ENCODE measurements around the gene LSS. TPM values are rescaled to one million over a fixed set of nuclear protein-coding genes. Genes with fewer than 3 reads are reported as not detected.
"Not testable (repeated sequence)": the region's sequence is repeated elsewhere in the genome, so short reads cannot be mapped to it uniquely, and the experiment has no call there.

The LSS gene
- total RNA-seq, 2 donors from 2014 or later = 56.7 to 85.2 TPM

DNA sequence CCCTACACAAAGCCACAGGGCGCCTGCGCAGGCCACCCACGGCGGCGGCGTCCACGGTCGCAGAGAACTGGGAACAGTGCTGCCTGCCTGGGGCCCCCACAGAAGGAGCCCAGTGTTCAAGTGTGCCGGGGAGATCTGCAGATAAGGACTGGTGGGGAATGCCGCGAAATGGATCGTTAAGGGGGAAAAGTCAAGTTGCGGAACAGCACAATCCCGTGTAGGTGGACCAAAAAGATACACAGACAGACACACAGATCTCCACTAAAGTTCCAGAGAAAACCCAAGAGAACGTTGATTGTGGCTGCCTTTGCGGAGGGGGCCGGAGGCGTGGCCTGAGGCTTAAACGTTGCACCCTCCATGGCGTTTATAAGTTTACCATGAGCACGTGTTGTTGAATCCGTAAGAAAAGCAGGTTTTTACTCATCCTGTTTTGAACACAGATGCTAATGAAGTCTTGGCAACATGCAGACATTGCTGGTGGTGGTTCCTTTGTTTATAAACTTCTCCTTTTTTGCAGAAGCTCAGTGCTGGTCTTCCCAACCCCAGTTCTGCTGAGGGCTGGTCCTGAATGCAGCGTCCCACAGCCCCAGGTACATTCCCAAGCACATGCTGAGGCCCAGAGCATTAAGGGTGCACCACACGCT is 48.4 kb downstream of the LSS start:
- Histone ChIP-seq H3K4me3 (ENCODE audit: low read length) (no peak overlapping the region), H3K9ac (ENCODE audit: extremely low read depth, low read length, poor library complexity, severe bottlenecking) (no peak overlapping the region), H3K4me1 (ENCODE audit: control insufficient read depth, insufficient read depth, low read length) (no peaks in the 10 kb centered on the region), H3K9me3 (ENCODE audit: control insufficient read depth, low read length) (peaks cover 8% of the 10 kb centered on the region), H3K36me3 (ENCODE audit: control insufficient read depth, insufficient read depth, low read length) (no peaks in the 10 kb centered on the region), H3K27me3 (ENCODE audit: control insufficient read depth, insufficient read depth, low read length, poor library complexity, severe bottlenecking) (no peaks in the 10 kb centered on the region), H3K27ac (ENCODE audit: low read depth, low read length) (no peak overlapping the region)
- no peak overlapping the region for H3K4me3 Mint-ChIP-seq
- no peaks in the 10 kb centered on the region for H3K27me3 Mint-ChIP-seq (ENCODE audit: insufficient read depth)
- DNase-seq = peak; percentile 47
- H3K9me3 Mint-ChIP-seq = peaks cover 16% of the 10 kb centered on the region
- H3K36me3 Mint-ChIP-seq (ENCODE audit: low read depth) = peaks cover 14% of the 10 kb centered on the region
- peak overlapping the region; percentile 66 for H3K27ac Mint-ChIP-seq
- TF ChIP-seq, protein P1, sequence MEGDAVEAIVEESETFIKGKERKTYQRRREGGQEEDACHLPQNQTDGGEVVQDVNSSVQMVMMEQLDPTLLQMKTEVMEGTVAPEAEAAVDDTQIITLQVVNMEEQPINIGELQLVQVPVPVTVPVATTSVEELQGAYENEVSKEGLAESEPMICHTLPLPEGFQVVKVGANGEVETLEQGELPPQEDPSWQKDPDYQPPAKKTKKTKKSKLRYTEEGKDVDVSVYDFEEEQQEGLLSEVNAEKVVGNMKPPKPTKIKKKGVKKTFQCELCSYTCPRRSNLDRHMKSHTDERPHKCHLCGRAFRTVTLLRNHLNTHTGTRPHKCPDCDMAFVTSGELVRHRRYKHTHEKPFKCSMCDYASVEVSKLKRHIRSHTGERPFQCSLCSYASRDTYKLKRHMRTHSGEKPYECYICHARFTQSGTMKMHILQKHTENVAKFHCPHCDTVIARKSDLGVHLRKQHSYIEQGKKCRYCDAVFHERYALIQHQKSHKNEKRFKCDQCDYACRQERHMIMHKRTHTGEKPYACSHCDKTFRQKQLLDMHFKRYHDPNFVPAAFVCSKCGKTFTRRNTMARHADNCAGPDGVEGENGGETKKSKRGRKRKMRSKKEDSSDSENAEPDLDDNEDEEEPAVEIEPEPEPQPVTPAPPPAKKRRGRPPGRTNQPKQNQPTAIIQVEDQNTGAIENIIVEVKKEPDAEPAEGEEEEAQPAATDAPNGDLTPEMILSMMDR (conservative IDR thresholded peaks at IDR 0.05) = no peak
- H3K4me1 Mint-ChIP-seq = peaks cover 3% of the 10 kb centered on the region
- 83 to 90% methylated on average over 14 to 24 of the region's 24 CpGs for WGBS, 2 experiments (ENCODE audit: insufficient coverage in 1 of 2, insufficient read length in 1 of 2)

DNA sequence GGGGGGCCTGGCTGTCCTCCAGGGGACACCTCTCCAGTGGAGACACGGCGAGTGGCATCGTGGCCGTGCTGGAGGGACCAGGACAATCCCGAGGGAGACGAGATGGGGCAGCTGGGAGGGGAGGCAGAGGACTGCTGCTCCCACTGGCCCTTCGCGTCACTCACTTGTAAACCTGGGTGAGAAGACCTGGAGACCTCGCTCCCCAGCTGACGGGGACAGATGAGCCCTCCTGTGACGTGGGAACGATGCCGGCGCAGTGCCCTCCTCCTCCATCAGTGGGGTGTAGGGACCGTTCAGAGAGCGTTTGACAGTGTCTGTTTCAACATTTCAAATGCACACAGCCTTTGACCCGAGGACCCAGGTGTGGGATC is 48.9 kb downstream of the LSS start:
- TF ChIP-seq, protein P1 (conservative IDR thresholded peaks at IDR 0.05) = no peak
- Histone ChIP-seq H3K27ac (ENCODE audit: low read depth, low read length) (no peak overlapping the region), H3K4me1 (ENCODE audit: control insufficient read depth, insufficient read depth, low read length) (no peaks in the 10 kb centered on the region), H3K9me3 (ENCODE audit: control insufficient read depth, low read length) (peaks cover 8% of the 10 kb centered on the region), H3K27me3 (ENCODE audit: control insufficient read depth, insufficient read depth, low read length, poor library complexity, severe bottlenecking) (no peaks in the 10 kb centered on the region), H3K36me3 (ENCODE audit: control insufficient read depth, insufficient read depth, low read length) (no peaks in the 10 kb centered on the region), H3K4me3 (ENCODE audit: low read length) (no peak overlapping the region), H3K9ac (ENCODE audit: extremely low read depth, low read length, poor library complexity, severe bottlenecking) (no peak overlapping the region)
- Mint-ChIP-seq H3K4me3 (no peak overlapping the region), H3K36me3 (ENCODE audit: low read depth) (peaks cover 14% of the 10 kb centered on the region), H3K27ac (peak overlapping the region; percentile 3), H3K4me1 (peaks cover 3% of the 10 kb centered on the region), H3K9me3 (peaks cover 16% of the 10 kb centered on the region), H3K27me3 (ENCODE audit: insufficient read depth) (no peaks in the 10 kb centered on the region)
- 94 to 96% methylated on average over 17 of the region's 17 CpGs for WGBS, 2 experiments (ENCODE audit: insufficient coverage in 1 of 2, insufficient read length in 1 of 2)
- DNase-seq = no peak

DNA sequence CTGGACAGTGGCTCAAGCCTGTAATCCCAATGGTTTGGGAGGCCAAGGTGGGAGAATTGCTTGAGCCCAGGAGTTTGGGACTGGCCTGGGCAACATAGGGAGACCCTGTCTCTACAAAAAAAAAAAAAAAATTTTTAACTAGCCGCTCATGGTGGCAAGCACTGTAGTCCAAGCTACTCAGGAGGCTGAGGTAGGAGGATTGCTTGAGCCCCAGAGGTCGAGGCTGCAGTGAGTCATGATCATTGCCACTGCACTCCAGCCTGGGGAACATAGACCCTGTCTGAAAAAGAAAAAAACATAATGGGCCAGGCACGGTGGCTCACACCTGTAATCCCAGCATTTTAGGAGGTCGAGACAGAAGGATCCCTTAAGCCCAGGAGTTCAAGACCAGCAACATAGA is 49.6 kb downstream of the LSS start:
- H3K9me3 ChIP-seq (ENCODE audit: control insufficient read depth, low read length) = peaks cover 8% of the 10 kb centered on the region
- H3K36me3 Mint-ChIP-seq (ENCODE audit: low read depth) = peaks cover 14% of the 10 kb centered on the region
- peaks cover 3% of the 10 kb centered on the region for H3K4me1 Mint-ChIP-seq
- no peak overlapping the region for H3K27ac Mint-ChIP-seq
- no peak overlapping the region for H3K4me3 ChIP-seq (ENCODE audit: low read length)
- WGBS, 2 experiments (ENCODE audit: insufficient coverage in 1 of 2, insufficient read length in 1 of 2) = 91 to 94% methylated on average over 4 of the region's 4 CpGs
- TF ChIP-seq, protein P1 (conservative IDR thresholded peaks at IDR 0.05) = no peak
- no peak for DNase-seq
- no peak overlapping the region for H3K4me3 Mint-ChIP-seq
- peaks cover 16% of the 10 kb centered on the region for H3K9me3 Mint-ChIP-seq
- no peaks in the 10 kb centered on the region for H3K4me1 ChIP-seq (ENCODE audit: control insufficient read depth, insufficient read depth, low read length)
- no peak overlapping the region for H3K9ac ChIP-seq (ENCODE audit: extremely low read depth, low read length, poor library complexity, severe bottlenecking)
- H3K27ac ChIP-seq (ENCODE audit: low read depth, low read length) = no peak overlapping the region
- H3K27me3 Mint-ChIP-seq (ENCODE audit: insufficient read depth) = no peaks in the 10 kb centered on the region
- no peaks in the 10 kb centered on the region for H3K27me3 ChIP-seq (ENCODE audit: control insufficient read depth, insufficient read depth, low read length, poor library complexity, severe bottlenecking)
- H3K36me3 ChIP-seq (ENCODE audit: control insufficient read depth, insufficient read depth, low read length) = no peaks in the 10 kb centered on the region

DNA sequence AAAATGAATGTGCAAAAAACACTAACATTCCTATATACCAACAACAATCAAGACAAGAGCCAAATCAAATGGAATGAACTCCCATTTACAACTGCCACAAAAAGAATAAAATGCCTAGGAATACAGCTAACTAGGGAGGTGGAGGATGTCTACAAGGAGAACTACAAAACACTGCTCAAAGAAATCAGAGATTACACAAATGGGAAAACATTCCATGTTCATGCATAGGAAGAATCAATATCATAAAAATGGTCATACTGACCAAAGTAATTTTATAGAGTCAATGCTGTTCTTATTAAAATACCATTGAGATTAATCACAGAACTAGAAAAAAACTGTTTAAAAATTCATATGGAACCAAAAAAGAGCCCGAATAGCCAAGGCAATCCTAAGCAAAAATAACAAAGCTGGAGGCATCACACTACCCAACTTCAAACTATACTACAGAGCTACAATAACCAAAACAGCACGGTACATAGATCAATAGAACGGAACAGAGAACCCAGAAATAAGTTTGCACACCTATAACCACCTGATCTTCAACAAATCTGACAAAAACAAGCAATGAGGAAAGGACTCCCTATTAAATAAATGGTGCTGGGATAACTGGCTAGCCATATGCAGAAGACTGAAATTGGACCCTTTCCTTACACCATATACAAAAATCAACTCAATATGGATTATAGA is 52.0 kb downstream of the LSS start:
- H3K4me3 Mint-ChIP-seq; H3K27ac Mint-ChIP-seq; H3K9me3 ChIP-seq (ENCODE audit: control insufficient read depth, low read length); H3K27me3 ChIP-seq (ENCODE audit: control insufficient read depth, insufficient read depth, low read length, poor library complexity, severe bottlenecking); H3K4me1 Mint-ChIP-seq; DNase-seq; H3K27ac ChIP-seq (ENCODE audit: low read depth, low read length); H3K36me3 ChIP-seq (ENCODE audit: control insufficient read depth, insufficient read depth, low read length); H3K9ac ChIP-seq (ENCODE audit: extremely low read depth, low read length, poor library complexity, severe bottlenecking); H3K4me3 ChIP-seq (ENCODE audit: low read length); H3K4me1 ChIP-seq (ENCODE audit: control insufficient read depth, insufficient read depth, low read length); H3K27me3 Mint-ChIP-seq (ENCODE audit: insufficient read depth): not testable (repeated sequence)
- Mint-ChIP-seq H3K36me3 (ENCODE audit: low read depth) (peaks cover 14% of the 10 kb centered on the region), H3K9me3 (peaks cover 16% of the 10 kb centered on the region)
- WGBS, 2 experiments (ENCODE audit: insufficient coverage in 1 of 2, insufficient read length in 1 of 2) = 80 to 84% methylated on average over 1 to 3 of the region's 3 CpGs

Data from endodermal cell (in vitro differentiated cells).